ENCODE measurements around the gene NOS2.
"Not testable (repeated sequence)": the region's sequence is repeated elsewhere in the genome, so short reads cannot be mapped to it uniquely, and the experiment has no call there.

NOS2 gene

DNA sequence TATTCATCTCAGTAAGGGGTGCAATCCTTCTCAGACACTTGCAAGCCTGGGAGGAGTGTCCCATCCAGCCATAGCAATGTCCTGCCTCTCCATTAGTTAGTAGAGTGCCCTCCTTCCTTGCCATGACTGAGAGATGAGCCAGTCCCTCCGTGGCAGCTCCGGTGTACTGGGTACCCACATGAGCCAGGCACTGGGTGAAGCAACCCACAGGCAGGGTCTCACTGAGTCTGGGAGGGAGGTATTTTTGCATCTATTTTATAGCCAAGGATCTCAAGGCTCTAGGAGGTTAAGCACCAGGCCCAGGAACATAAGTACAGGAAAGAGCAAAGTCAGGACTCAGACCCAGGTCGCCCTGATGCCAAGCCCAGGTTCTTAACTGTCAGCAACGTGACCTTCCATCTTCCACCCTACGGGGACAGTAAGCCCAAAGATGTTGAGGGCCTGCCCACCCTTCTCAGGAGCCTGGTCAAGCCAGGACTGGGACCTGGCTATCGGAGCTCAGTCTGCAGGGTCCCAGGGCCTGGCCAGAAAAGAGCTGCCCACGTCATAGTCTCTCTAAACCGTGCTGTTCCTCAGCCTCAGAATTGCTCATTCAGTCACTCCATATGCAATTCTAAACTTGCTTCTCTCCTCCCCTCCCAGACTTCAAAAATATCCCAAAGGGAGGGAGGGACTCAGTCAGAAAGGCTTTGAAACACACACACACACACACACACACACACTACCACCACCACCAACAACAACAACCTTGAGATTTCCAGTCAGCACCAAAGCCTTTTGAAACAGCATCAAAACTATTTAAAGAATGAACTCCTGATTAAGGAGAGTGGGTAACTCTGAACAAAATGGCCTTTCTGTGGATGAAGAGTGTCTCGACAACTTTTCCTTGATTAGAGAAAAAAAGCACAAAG, 16.6 kb downstream of the NOS2 start:
- DNase-seq, result no peak

DNA sequence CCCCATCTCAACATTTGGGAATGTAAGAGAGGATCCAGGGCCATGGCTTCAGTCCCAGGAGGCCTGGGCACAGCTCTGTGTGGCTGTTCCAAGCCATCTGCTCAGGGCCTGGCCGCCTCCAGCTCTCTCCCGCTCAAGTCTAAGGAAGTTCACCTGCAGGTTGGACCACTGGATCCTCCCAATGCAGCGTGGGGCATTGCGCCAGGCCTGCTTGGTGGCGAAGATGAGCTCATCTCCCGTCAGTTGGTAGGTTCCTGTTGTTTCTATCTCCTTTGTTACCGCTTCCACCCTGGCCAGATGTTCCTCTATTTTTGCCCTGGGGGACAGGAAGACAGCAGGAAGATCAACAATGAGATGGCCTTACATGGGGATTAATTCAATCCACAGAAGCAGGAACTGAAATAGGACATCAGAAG, 17.5 kb downstream of the NOS2 start:
- DNase-seq, result no peak

DNA sequence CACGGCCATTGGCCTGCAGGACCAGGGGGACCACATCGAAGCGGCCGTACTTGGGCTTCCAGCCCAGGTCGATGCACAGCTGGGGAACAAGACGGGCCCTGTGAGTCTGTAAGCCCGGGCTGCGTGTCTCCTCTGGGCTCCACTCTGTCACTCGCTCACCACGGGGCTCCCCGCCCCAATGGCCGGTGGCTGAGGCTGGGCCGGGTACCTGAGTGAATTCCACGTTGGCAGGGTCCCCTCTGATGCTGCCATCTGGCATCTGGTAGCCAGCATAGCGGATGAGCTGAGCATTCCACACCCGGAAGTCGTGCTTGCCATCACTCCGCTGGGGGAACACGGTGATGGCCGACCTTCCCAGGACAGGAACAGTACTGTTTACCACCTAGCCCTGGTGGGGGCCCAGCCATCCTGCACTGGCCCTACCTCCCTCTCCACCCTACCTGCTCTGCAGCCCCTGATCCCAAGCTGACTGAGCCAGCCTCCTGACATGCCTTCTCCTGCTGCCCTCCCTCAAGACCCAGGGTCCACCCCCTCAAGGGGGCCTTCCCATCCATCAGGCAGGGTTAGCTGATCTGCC, 19.4 kb downstream of the NOS2 start:
- no peak for DNase-seq

DNA sequence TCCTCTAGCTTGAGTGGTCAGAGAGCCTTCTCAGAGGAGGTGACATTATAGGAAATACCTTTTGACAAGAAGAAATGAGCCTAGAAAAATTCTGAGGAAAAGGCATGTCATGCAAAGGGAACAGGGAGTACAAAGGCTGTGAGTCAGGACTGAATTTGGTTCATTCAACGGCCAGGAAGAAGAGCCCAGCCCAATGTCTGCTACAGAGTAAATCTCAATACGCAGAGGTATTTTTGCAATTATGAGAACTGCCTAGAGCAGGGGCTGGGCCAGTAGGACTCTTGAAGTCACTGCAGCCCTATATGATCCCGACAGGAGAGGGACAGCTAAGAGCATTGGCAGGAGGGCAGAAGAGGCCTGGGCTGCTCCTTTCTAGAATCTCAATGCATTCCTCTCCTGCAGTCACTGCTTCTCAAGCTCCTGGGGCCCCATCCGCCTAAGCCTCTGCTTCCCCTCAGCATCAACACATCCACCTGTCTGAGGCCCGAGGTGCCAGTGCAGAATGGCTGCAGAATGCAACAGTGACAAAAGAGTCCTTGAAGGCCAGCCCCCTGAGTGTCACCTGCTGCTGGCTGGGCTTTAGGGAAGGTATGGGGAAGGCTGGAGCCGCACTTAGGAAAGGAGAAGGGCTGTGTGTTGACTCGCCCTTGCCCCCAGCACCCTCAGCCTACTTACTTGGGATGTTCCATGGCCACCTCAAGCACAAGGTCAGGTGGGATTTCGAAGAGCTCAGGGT, 20.1 kb downstream of the NOS2 start:
- DNase-seq, result no peak

DNA sequence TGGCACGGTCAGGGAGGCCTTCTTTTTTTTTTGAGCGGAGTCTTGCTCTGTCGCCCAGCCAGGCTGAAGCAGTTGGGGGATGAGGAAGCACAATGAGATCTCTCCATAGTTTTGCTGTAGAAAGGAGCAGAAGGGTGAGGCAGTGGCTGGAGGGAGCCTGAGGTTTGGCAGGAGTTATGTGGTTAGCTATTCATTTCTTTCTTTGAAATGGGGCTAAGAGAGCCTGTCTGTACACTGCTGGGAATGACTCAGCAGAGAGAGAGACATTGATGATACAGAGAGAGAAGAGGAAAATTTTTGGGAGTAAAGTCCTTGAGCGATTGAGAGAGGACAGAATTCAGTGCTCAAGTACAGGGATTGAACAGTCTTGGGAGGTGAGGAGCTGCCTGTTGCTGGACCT, 22.1 kb downstream of the NOS2 start:
- DNase-seq, result no peak

DNA sequence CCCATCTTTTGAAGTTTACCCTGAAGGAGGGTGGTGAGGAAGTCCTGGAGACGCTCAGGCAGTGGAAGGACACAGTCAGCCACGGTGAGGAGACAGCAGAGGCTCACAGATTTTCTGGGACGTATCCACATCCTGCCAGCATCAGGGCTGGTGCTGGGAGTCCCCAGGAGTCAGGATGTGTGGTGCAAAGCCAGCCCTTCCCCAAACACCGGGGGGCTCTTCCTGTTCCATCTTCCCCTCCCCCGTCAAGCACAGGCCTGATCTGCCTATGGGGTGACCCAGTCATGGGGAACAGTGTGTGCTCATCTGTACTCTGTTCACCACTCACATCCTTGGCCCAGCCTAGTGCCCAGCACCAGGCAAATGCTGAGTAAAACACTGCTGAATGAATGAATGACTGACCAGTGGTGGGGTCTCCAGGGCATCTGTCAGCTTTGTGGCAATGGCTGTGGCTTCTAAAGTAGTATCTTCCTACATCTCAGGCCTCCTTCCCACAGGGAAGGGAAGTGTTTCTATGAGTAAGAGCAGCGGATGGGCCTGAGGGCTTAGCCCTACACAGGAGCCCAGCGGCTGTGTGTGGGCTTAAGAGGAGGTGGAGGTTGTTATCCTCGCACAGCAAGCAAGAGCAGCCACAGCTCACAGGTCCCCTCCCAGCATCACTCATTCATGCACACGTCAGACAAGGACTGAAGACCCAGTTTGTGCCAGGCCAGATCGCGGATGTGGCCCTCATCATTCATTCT, 23.3 kb downstream of the NOS2 start:
- no peak for DNase-seq

DNA sequence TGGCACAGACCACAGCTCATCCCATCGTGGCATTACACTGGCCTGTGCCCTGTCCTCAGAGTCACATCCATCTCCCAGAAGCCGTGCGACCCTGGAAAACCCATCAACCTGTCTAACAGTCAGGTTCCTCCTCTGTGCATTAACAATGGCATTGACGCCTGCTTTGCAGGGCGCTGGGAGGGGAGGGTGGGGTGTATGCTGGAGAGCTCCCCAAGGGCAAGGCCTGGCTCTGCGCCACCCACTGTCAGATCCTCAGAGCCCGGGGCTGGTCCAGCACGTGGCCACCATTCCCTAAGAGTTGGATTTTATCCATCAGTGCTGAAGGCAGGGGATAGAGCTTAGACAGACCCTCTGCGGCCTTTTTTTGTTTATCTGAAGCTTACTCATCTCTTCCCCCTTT, 28.7 kb downstream of the NOS2 start:
- no peak for DNase-seq

DNA sequence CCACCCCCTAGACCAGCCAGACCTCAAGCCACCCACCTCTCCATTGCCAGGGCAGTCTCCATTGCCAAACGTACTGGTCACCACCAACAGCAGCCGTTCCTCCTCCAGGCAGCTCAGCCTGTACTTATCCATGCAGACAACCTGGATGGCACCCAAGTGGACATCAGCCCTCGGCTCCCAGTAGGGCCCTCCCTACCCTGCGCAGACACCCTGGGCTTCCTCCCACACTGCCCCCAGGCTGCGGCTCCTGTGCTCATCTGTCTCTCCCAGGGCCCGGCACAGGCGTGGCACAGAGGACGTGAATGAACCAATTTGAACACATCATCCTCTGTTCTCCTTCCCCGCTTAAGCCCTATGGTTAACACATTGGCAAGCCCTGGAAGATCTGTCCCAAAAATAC, 29.5 kb downstream of the NOS2 start:
- no peak for DNase-seq

DNA sequence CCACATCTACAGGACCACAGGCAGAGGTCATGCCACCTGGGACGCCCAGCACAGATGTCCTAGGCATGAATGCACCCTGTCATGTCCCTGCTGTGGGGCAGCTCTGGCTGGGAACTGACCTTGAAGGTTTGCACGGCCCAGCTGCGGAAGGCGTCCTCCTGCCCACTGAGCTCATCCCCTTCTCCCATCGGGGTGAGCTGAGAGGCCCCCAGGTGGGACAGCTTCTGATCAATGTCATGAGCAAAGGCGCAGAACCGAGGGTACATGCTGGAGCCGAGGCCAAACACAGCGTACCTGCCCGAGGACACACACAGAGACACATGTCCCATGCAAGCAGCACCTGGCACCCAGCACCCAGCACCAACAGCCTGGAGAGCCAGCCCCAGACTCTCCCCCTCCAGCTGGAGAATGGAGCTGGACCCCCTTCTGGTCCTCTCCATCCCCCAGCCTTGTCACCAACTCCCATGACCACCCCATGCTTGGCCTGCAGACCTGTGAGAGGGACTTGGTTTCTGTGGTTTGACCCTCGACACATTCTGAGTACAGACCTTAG, 31.4 kb downstream of the NOS2 start:
- no peak for DNase-seq

DNA sequence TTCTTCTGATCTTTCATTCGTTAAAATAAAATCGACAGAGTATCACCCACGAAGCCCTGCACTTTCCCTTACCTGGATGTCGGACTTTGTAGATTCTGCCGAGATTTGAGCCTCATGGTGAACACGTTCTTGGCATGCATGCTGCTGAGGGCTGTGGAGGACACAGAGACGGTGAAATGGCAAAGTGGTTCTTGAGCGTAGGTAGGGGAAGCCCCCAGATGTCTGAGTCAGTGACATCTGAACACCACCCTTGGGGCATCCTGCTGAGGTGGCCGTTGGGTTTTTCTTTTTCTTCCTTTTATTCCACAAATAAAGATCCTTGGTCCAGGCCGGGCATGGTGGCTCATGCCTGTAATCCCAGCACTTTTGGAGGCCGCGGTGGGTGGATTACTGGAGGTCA, 33.9 kb downstream of the NOS2 start:
- no peak for DNase-seq

DNA sequence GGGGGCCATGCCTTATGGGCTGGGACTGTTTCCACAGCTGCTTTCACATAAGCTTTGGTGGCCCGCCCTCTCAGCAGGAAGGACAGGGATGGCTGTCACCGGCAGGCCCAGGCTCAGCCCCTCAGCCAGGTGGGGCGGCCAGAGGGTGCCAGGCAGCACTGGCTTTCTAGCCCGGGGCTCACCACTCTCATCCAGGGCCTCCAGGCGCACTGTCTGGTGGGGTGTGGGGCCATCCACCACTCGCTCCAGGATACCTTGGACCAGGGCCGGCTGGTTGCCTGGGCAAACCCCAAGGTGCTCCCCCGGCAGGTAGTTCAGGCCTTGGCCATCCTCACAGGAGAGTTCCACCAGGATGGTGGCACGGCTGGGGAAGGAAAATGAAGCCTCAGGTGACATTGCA, 35.0 kb downstream of the NOS2 start:
- DNase-seq, result no peak

DNA sequence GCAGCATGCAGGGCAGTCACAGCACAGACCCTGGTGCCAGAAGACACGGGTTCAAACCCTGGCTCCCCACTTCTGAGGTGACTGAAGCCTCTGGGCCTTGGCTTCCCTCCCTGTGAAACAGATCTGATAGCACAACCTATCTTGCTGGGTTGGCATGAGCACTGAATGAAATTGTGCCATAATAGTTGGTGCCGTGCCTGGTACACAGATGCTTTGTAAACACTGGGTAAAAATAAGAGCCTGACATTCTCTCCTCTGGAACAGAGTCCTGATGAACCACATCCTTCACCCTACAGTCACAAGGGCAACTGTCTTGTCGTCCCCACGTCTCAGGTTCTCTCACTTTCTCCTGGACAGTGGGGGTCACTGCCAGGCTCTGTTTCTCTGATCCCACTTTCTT, 35.7 kb downstream of the NOS2 start:
- DNase-seq, result no peak

DNA sequence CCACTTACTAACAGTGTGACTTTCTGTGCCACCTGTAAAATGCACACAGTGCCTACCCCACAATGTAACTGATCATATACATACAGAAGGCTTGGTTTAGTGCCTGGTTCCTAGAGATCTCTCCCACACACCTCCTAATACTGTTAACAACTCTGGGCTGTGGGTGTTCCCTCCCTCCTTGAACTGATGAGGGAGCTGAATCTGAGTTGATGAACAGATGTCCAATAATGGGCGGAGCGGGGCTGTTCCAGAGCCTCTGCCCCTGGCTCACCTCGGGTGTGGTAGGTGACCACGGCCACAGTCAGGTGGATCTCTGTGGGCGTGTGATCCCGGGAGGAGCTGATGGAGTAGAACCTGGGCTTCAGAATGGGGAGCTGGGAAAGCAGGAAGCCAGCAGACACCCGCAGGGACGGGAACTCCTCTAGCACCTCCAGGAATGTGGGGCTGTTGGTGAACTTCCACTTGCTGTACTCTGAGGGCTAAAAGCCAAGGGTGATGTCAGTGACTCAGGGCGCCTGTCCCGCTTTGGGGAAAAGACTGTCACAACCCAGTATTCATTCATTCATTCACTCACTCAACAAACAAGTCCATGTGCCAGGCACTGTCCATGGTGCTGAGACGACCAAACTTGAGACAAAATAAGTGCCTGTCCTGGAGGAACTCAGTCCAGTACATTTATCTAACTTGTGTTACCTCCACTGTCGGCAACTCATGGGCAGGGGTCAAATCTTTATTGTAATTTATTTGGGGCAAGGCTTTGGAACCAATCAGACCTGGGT, 37.6 kb downstream of the NOS2 start:
- peak; percentile 60 for DNase-seq

DNA sequence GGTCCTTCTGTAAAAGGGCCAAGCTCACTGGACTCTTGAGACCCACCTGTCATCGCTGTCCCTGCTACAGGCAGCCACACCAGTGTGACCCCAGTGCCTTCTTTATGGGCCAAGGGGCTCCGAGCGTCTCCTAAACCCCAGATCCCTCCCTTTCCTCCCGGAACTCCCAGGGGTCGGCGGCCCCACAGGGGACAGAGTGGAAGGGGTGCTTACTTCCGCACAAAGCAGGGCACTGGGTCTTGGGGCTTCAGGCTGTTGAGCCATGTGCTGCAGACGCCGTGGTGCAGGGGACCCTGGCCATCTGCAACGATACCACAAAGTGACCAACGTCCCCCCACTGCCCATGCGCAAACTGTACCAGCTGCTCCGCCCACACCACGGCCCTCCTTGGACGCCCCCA, 39.4 kb downstream of the NOS2 start:
- DNase-seq, result not testable (repeated sequence)

DNA sequence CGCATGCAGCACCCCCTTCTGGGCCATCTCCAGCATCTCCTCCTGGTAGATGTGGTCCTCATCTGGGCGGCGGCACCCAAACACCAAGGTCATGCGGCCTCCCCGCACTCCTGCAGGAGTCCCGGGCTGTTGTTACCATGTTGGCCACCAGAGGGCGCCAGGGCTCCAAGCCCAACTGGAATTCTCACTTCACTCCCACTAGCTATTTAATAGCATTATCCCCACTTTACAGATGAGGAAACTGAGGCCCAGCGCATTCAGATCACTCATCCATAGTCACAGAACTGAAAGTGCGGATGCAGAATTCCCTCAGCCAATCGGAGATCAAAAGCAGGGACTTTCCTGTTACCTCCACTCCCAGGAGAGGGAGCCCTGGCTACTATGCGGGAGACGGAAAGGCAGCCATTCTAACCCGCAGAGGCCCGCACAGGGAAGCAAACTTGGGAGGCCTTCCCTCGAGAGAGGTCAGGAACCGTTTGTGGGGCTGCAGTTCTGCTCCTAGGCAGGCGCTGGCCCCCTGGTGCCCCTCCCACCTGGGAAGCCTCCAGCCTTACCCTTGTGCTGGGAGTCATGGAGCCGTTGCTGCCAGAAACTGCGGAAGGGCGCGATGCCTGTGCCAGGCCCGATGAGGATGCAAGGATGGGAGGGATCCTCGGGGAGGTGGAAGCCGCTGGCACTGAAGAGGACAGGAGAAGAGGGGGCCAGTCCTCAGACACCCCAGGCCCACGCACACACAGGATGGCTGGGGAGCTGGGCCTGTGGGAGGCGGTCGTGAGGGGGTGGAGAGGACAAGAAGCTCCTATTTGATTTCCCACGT, 40.1 kb downstream of the NOS2 start:
- peak; percentile 94 for DNase-seq

DNA sequence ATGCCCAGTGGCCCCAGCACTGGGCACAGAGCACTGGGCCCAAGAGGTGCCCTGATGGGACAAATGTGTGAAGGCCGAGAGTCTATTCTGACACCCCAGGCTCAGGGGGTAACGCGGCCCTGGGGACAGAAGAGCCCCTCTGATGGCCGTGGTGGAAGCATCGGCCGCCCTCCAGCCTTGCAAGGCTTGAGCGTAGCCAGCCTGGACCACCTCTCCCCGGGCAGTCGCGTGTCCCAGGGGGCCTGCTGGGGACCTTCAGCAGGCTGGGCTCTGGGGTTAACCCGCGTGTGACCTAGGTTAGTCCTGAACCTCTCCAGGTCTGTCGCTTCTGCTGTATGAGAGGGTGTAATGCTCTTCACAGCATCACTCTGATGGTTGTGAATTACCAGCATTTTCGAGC, 40.8 kb downstream of the NOS2 start:
- DNase-seq, result no peak

DNA sequence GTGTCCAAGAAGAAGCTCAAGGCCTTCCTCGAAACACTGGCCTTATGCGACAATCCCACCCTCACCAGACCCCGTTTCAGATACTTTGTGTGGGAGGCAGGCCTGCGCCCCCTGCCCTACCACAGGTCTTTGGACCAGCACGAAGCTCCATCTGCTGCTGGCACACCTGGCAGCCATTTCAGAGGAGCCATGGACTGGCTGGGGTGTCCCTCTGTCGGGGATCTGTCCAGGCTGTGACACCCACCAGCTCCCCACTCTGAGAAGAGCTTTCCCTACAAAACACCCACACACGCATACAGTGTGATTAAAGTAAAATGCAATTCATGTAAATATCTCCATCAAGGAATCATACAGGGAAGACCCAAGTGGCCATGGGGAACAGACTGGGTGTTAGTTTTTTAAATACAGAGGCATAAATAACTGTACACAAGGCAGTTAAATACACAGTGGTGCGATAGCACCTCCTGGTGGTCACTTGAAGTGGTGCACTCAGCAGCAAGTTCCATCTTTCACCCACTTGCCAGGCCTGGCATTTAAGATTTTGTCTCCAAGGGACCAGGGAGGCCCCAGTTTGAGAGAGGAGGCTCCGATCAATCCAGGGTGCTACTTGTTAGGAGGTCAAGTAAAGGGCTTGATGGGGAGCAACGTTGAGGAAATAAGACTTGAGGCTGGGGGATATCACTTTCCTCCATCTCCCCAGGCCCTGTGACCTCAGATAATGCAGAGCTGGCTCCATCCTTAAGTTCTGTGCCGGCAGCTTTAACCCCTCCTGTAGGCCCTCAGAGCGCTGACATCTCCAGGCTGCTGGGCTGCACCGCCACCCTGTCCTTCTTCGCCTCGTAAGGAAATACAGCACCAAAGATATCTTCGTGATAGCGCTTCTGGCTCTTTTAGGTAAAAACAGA, 43.6 kb downstream of the NOS2 start:
- DNase-seq, result peak; percentile 84

DNA sequence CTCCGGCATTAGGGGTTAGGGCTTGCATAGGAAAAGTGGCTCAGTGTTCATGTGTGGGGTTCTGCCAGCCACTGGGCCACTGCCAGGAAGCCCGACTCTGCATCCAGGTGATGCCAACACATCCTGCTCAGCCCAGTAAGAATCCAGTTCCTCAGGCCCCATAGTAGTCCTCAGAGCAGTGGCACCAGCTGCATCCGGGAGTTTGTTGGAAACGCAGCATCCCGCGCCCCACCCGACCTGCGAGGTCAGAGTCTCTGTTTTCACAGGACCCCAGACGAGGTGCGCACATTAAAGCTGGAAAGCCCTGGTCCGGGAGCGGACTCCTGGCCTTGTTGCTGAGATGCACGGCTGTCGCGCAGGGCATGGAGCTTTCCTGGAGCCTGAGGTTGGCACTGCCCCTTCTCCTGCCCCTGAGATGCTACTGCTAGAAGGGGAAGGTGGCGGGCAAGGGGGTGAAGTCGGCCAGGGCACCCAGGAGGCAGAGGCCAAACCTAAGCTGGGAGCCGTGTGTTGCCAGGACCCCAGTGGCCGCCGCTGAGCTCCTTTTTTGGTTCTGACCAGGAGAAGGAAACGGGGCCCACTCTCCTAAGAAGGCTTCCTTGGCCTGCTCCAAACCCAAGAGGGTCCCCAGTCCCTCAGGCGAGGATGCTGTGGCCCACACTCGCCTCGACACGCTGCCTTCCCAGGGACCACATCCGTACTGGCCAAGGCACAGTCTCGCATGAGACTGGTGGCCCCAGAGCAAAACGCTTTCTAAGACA, 44.4 kb downstream of the NOS2 start:
- no peak for DNase-seq

DNA sequence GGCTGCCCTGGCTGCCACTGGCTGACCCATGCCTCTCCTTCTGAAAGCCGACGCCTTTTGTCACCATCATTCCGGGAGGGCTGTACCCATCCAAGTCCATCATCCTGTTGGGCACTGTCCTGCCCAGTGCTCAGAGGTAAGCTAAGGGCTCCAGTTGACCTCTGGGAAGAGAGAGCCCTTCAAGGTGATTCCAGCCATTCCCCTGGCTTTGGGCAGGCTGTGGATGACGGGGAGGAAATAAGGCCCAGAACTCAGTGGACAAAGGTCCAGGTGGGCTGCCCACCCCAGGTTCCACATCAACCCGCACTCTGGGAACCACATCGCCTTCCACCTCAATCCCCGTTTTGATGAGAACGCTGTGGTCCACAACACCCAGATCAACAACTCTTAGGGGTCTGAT, 45.8 kb downstream of the NOS2 start:
- DNase-seq, result no peak
